Keratinocyte (primary cell): ENCODE data around the gene TENM3. TPM values are rescaled to one million over a fixed set of nuclear protein-coding genes. Genes with fewer than 3 reads are reported as not detected.

ENCODE experiments used
- DNase-seq: peaks from one replicate; pipeline ENCODE4 v3.0.0-alpha.2; 2011; ENCODE audit warnings: low read depth, missing footprints, low spot score
- FAIRE-seq: peaks from 2 replicates; lab custom pipeline; 2011; peaks lifted over from hg19 to GRCh38; lab: Jason Lieb, UNC
- H2AFZ ChIP-seq: 2 replicates; pipeline ENCODE4 v1.6.0; 2012; ENCODE audit warnings: low read length, control low read depth, inconsistent platforms; ENCODE audit not compliant: control insufficient read depth
- H3K27ac ChIP-seq: 2 replicates; pipeline ENCODE4 v1.5.1; 2011; ENCODE audit warnings: low read length; ENCODE audit not compliant: control insufficient read depth, insufficient read depth
- H3K27me3 ChIP-seq: 3 replicates; pipeline ENCODE4 v1.6.0; 2011; ENCODE audit warnings: low read length; ENCODE audit not compliant: control insufficient read depth, insufficient read depth; ENCODE audit errors: extremely low read depth
- H3K36me3 ChIP-seq, 2 experiments: 2 replicates in 1 of 2; 3 replicates in 1 of 2; pipeline ENCODE4 v1.5.1; 2011; ENCODE audit warnings: low read length in 2 of 2, mild to moderate bottlenecking in 1 of 2; ENCODE audit not compliant: control insufficient read depth in 2 of 2, insufficient read depth in 2 of 2; ENCODE audit errors: extremely low read depth in 1 of 2
- H3K4me1 ChIP-seq: 3 replicates; pipeline ENCODE4 v1.5.1; 2011; ENCODE audit warnings: low read length; ENCODE audit not compliant: control insufficient read depth, insufficient read depth; ENCODE audit errors: extremely low read depth
- H3K4me2 ChIP-seq: 3 replicates; pipeline ENCODE4 v1.6.0; 2011; ENCODE audit warnings: low read depth, low read length; ENCODE audit not compliant: control insufficient read depth, insufficient read depth; ENCODE audit errors: extremely low read depth
- H3K4me3 ChIP-seq, 3 experiments: fragments of 200-600 bp in 1 of 3; sonication (generic) in 1 of 3; 2 replicates in 2 of 3; 3 replicates in 1 of 3; pipeline ENCODE4 v1.5.1; 2011 to 2016; ENCODE audit warnings: low read length in 3 of 3, mild to moderate bottlenecking in 3 of 3, control low read depth in 2 of 3, inconsistent platforms in 1 of 3, low read depth in 1 of 3, mixed read lengths in 1 of 3, mixed run types in 1 of 3, moderate library complexity in 1 of 3; ENCODE audit not compliant: control insufficient read depth in 2 of 3, insufficient read depth in 2 of 3; ENCODE audit errors: extremely low read depth in 1 of 3
- H3K79me2 ChIP-seq: 2 replicates; pipeline ENCODE4 v1.6.0; 2012; ENCODE audit warnings: low read length; ENCODE audit not compliant: control insufficient read depth, insufficient read depth
- H3K9ac ChIP-seq: 3 replicates; pipeline ENCODE4 v1.6.0; 2011; ENCODE audit warnings: low read length; ENCODE audit not compliant: control insufficient read depth, insufficient read depth; ENCODE audit errors: extremely low read depth
- H3K9me1 ChIP-seq: 3 replicates; pipeline ENCODE4 v1.6.0; 2011; ENCODE audit warnings: low read length; ENCODE audit not compliant: control insufficient read depth, insufficient read depth; ENCODE audit errors: extremely low read depth
- H3K9me3 ChIP-seq: 2 replicates; pipeline ENCODE4 v1.5.1; 2012; ENCODE audit warnings: low read depth, low read length; ENCODE audit not compliant: control insufficient read depth
- H4K20me1 ChIP-seq: 3 replicates; pipeline ENCODE4 v1.6.0; 2011; ENCODE audit warnings: low read length; ENCODE audit not compliant: control insufficient read depth, insufficient read depth; ENCODE audit errors: extremely low read depth
- EZH2 ChIP-seq: IDR thresholded peaks from one replicate; pipeline ENCODE4 v1.6.1; 2012; ENCODE audit warnings: inconsistent platforms, mild to moderate bottlenecking, low read length, moderate library complexity
- dilution Hi-C: fragments of 300-500 bp; cut with MboI; formaldehyde crosslinking; loops from one replicate; pipeline ENCODE4 v1.7.0; 2020; ENCODE audit warnings: low sequenced_read_pairs; ENCODE audit not compliant: extremely low pct_ligation_motif_present
- polyA plus RNA-seq, 5 experiments: library from polyadenylated mRNA; depleted of rRNA in 3 of 5; stranded (reverse) in 3 of 5; stranded (forward) in 1 of 5; unstranded in 1 of 5; fragments of >200 nt; gene quantifications; 1 replicate in 1 of 5; 2 replicates in 3 of 5; 3 replicates in 1 of 5; pipeline versions ENCODE4 v1.2.1 to v1.2.3, GENCODE V29; 2011 to 2012; ENCODE audit warnings: missing spikeins in 2 of 5, low read depth in 1 of 5, low replicate concordance in 1 of 5
- TF ChIP-seq, protein P1 (sequence below), 3 experiments: IDR thresholded peaks in 1 of 3; conservative IDR thresholded peaks in 1 of 3; optimal IDR thresholded peaks in 1 of 3; 2 replicates in 2 of 3; 3 replicates in 1 of 3; pipeline versions ENCODE3 to v1.5.1; 2011; ENCODE audit warnings: low read length in 3 of 3, mild to moderate bottlenecking in 3 of 3, moderate library complexity in 2 of 3, control low read depth in 1 of 3, inconsistent platforms in 1 of 3; ENCODE audit not compliant: insufficient read depth in 2 of 3; ENCODE audit errors: extremely low read depth in 1 of 3

The TENM3 gene
- polyA plus RNA-seq, 1 donor (not counting 4 experiments of a cell fraction or from before 2014, with no cell fraction given): 17.0 TPM

DNA sequence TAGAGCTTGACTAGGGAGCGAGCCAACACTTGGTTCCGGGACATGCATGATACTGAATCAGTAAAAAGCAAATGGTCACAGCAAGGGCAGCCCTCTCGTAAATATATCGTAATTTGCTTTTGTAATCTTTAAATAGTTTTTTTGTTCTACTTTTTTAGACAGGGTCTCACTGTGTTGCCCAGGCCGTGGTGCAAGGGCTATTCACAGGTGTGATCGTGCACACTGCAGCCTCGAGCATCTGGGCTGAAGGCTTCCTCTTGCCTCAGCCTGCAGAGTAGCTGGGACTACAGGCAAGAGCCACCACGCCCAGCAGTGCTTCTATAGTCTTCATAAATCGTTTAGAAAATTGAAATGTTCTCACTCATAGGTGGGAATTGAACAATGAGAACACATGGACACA, 309.7 kb downstream of the TENM3 start:
- H3K4me2 ChIP-seq: no peak overlapping the region
- DNase-seq (no peak), FAIRE-seq (no peak)
- H3K79me2 ChIP-seq: no peaks in the 10 kb centered on the region
- no peaks in the 10 kb centered on the region for H4K20me1 ChIP-seq
- no peak for TF ChIP-seq EZH2
- TF ChIP-seq, protein P1, sequence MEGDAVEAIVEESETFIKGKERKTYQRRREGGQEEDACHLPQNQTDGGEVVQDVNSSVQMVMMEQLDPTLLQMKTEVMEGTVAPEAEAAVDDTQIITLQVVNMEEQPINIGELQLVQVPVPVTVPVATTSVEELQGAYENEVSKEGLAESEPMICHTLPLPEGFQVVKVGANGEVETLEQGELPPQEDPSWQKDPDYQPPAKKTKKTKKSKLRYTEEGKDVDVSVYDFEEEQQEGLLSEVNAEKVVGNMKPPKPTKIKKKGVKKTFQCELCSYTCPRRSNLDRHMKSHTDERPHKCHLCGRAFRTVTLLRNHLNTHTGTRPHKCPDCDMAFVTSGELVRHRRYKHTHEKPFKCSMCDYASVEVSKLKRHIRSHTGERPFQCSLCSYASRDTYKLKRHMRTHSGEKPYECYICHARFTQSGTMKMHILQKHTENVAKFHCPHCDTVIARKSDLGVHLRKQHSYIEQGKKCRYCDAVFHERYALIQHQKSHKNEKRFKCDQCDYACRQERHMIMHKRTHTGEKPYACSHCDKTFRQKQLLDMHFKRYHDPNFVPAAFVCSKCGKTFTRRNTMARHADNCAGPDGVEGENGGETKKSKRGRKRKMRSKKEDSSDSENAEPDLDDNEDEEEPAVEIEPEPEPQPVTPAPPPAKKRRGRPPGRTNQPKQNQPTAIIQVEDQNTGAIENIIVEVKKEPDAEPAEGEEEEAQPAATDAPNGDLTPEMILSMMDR (optimal IDR thresholded peaks at IDR 0.05 in 1 of 3, IDR thresholded peaks at IDR 0.05 in 1 of 3, conservative IDR thresholded peaks at IDR 0.05 in 1 of 3; ENCODE audit: extremely low read depth in 1 of 3, insufficient read depth in 2 of 3, low read length in 3 of 3): no peak
- no peak overlapping the region for H2AFZ ChIP-seq
- H3K9me1 ChIP-seq: no peaks in the 10 kb centered on the region
- H3K27ac ChIP-seq: no peak overlapping the region
- H3K4me3 ChIP-seq: no peak overlapping the region
- no peaks in the 10 kb centered on the region for H3K9me3 ChIP-seq
- H3K27me3 ChIP-seq: no peaks in the 10 kb centered on the region
- dilution Hi-C loops: no loop called here
- H3K4me1 ChIP-seq: peaks cover 6% of the 10 kb centered on the region
- no peaks in the 10 kb centered on the region for H3K36me3 ChIP-seq
- H3K9ac ChIP-seq: no peak overlapping the region

DNA sequence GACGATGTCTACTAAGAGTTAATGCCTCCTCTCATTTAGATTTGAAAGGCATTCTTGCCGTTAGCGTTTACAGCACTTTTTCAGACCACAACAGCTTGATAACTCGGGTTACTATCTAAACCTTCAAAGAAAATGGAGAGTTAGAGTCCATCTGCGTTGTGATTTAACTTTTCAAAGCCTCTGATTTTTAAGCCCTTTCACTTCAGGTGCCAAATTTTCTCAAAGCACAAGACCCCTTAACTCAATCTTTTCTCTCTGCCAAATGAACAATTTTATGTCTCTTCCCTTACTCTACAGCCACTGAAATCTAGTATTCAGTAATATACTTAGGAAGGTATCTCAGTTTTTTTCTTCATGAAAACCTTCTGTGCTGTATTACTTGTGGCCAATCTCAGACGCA, 310.5 kb downstream of the TENM3 start:
- Histone ChIP-seq H3K79me2 (no peaks in the 10 kb centered on the region), H3K4me3 (no peak overlapping the region), H3K9ac (no peak overlapping the region), H3K27ac (no peak overlapping the region), H3K4me1 (peaks cover 6% of the 10 kb centered on the region), H3K4me2 (peak overlapping the region; percentile 35), H3K9me3 (no peaks in the 10 kb centered on the region), H2AFZ (no peak overlapping the region), H3K9me1 (no peaks in the 10 kb centered on the region), H3K36me3 (no peaks in the 10 kb centered on the region), H3K27me3 (no peaks in the 10 kb centered on the region), H4K20me1 (no peaks in the 10 kb centered on the region)
- dilution Hi-C loops: no loop called here
- TF ChIP-seq, protein P1 (optimal IDR thresholded peaks at IDR 0.05 in 1 of 3, IDR thresholded peaks at IDR 0.05 in 1 of 3, conservative IDR thresholded peaks at IDR 0.05 in 1 of 3; ENCODE audit: extremely low read depth in 1 of 3, insufficient read depth in 2 of 3, low read length in 3 of 3): no peak
- no peak for TF ChIP-seq EZH2
- FAIRE-seq (no peak), DNase-seq (no peak)
